ENCODE data around the gene SCGB2B2. TPM values are rescaled to one million over a fixed set of nuclear protein-coding genes. Genes with fewer than 3 reads are reported as not detected.
A peak's percentile ranks its signal among the peaks of the same experiment; 100 is the strongest.

Gene SCGB2B2
- polyA plus RNA-seq, 1 of the 3 experiments (the other 2 are of a cell fraction): 0.03 TPM

DNA sequence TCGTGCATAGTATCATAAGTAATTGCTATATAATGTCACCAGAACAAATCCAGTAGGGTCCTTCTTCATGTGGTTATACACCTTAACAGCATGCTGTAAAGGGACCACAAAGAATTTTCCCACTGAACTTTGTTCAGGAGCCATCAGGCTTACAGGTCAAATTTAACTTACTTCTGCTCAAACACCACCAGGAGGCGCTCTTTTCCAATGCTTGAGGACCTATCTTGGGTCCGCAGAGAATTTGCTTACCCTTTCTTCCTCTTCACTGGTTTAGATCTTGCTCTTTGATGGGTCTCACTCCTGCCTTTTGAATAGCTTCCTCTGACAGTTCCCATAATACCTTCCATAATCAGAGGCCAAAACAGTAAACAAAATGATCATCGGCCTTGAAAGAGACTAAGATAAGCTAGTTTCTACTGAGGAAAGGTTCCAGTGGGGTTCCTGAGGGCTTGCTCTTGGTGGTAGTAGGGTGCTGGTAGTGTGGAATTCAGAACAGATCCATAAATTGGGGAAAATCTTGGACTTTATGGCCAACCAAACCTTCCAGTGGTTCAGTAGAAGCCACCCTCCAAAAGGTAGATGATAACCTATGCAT, 37.4 kb downstream of the SCGB2B2 start:
- no peak for TF ChIP-seq NRF1 (IDR thresholded peaks at IDR 0.05; ENCODE audit: low read depth, low read length)
- TF ChIP-seq, protein P1, sequence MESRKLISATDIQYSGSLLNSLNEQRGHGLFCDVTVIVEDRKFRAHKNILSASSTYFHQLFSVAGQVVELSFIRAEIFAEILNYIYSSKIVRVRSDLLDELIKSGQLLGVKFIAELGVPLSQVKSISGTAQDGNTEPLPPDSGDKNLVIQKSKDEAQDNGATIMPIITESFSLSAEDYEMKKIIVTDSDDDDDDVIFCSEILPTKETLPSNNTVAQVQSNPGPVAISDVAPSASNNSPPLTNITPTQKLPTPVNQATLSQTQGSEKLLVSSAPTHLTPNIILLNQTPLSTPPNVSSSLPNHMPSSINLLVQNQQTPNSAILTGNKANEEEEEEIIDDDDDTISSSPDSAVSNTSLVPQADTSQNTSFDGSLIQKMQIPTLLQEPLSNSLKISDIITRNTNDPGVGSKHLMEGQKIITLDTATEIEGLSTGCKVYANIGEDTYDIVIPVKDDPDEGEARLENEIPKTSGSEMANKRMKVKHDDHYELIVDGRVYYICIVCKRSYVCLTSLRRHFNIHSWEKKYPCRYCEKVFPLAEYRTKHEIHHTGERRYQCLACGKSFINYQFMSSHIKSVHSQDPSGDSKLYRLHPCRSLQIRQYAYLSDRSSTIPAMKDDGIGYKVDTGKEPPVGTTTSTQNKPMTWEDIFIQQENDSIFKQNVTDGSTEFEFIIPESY (IDR thresholded peaks at IDR 0.05; ENCODE audit: borderline replicate concordance, low read depth): no peak
- no peak for TF ChIP-seq EZH2phosphoT487 (IDR thresholded peaks at IDR 0.05; ENCODE audit: borderline replicate concordance, low read depth)
- TF ChIP-seq ELF1 (IDR thresholded peaks at IDR 0.05): no peak
- peak; percentile 91 for TF ChIP-seq RAD21 (IDR thresholded peaks at IDR 0.05; ENCODE audit: low read length)
- no peak for TF ChIP-seq SIN3A (IDR thresholded peaks at IDR 0.05; ENCODE audit: borderline replicate concordance, low read depth, low read length)
- TF ChIP-seq MEF2A (IDR thresholded peaks at IDR 0.05; ENCODE audit: borderline replicate concordance, low read depth): no peak
- TF ChIP-seq, protein P2, sequence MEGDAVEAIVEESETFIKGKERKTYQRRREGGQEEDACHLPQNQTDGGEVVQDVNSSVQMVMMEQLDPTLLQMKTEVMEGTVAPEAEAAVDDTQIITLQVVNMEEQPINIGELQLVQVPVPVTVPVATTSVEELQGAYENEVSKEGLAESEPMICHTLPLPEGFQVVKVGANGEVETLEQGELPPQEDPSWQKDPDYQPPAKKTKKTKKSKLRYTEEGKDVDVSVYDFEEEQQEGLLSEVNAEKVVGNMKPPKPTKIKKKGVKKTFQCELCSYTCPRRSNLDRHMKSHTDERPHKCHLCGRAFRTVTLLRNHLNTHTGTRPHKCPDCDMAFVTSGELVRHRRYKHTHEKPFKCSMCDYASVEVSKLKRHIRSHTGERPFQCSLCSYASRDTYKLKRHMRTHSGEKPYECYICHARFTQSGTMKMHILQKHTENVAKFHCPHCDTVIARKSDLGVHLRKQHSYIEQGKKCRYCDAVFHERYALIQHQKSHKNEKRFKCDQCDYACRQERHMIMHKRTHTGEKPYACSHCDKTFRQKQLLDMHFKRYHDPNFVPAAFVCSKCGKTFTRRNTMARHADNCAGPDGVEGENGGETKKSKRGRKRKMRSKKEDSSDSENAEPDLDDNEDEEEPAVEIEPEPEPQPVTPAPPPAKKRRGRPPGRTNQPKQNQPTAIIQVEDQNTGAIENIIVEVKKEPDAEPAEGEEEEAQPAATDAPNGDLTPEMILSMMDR (IDR thresholded peaks at IDR 0.05): peak; percentile 80
- TF ChIP-seq TAF1 (IDR thresholded peaks at IDR 0.05; ENCODE audit: borderline replicate concordance, low read depth, low read length): no peak
- TF ChIP-seq, protein P3, sequence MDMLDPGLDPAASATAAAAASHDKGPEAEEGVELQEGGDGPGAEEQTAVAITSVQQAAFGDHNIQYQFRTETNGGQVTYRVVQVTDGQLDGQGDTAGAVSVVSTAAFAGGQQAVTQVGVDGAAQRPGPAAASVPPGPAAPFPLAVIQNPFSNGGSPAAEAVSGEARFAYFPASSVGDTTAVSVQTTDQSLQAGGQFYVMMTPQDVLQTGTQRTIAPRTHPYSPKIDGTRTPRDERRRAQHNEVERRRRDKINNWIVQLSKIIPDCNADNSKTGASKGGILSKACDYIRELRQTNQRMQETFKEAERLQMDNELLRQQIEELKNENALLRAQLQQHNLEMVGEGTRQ (IDR thresholded peaks at IDR 0.05; ENCODE audit: borderline replicate concordance, low read depth, low read length): no peak
- TF ChIP-seq, protein P4, sequence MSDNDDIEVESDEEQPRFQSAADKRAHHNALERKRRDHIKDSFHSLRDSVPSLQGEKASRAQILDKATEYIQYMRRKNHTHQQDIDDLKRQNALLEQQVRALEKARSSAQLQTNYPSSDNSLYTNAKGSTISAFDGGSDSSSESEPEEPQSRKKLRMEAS (IDR thresholded peaks at IDR 0.05; ENCODE audit: low read depth): no peak
- no peak for TF ChIP-seq RFX5 (IDR thresholded peaks at IDR 0.05; ENCODE audit: low read length)
- peak; percentile 81 for TF ChIP-seq SMC3 (IDR thresholded peaks at IDR 0.05; ENCODE audit: low read depth, low read length)
- Histone ChIP-seq H3K36me3 (replicated peaks in 1 of 2; ENCODE audit: control insufficient read depth in 1 of 2, insufficient read depth in 2 of 2, low read length in 1 of 2) (no peaks in the 10 kb centered on the region), H3K9ac (no peak overlapping the region), H4K20me1 (ENCODE audit: insufficient read depth) (no peaks in the 10 kb centered on the region), H3K4me1 (ENCODE audit: control insufficient read depth in 1 of 2, insufficient read depth in 2 of 2, low read depth in 1 of 2, low read length in 1 of 2) (no peaks in the 10 kb centered on the region; a peak in 1 of 4 replicates), H3K79me2 (ENCODE audit: insufficient read depth) (no peaks in the 10 kb centered on the region), H2AFZ (ENCODE audit: low read depth) (no peak overlapping the region), H3K4me3 (ENCODE audit: low read depth in 2 of 2, low read length in 1 of 2) (no peak overlapping the region; a peak in 1 of 4 replicates), H3K27ac (ENCODE audit: low read depth in 2 of 2, low read length in 1 of 2) (no peak overlapping the region), H3K27me3 (ENCODE audit: insufficient read depth) (no peaks in the 10 kb centered on the region), H3K9me2 (no peaks in the 10 kb centered on the region), H3F3A (replicated peaks; ENCODE audit: insufficient read depth) (no peaks in the 10 kb centered on the region), H3K9me3 (no peaks in the 10 kb centered on the region), H3K4me2 (no peak overlapping the region)
- 27% methylated on average over 4 of the region's 4 CpGs for WGBS (ENCODE audit: low lambda C conversion rate)
- ChIA-PET POLR2A (interaction anchor here (0.8 kb wide), 1 partner anchor 38 kb away, joined by 5 read pairs; the partner anchor contains the start of gene ZNF302), CTCF (interaction anchor here (0.6 to 5.4 kb wide), 25 partner anchors 8 to 377 kb away, joined by 3 to 73 read pairs (median 6); partner anchors contain the start of gene ZNF302)
- DNase-seq: peak; percentile 43

Measured in SK-N-SH (cell line).